Measurements from ENCODE around the gene NOL6.
A peak's percentile ranks its signal among the peaks of the same experiment; 100 is the strongest.

The NOL6 gene

GRCh38 chr9:33453286-33453860 is 20.4 kb downstream of the NOL6 start:
- no peak for DNase-seq (ENCODE audit: low read depth)

- no peak for DNase-seq (ENCODE audit: low read depth)
These were observed 20.9 kb downstream of the NOL6 start for GRCh38 chr9:33452828-33453271.

- DNase-seq (ENCODE audit: low read depth): no peak
These were observed 23.0 kb downstream of the NOL6 start for GRCh38 chr9:33450621-33451146.

GRCh38 chr9:33449715-33450114 is 24.0 kb downstream of the NOL6 start:
- no peak for DNase-seq (ENCODE audit: low read depth)

GRCh38 chr9:33447799-33448553 is 25.7 kb downstream of the NOL6 start:
- DNase-seq (ENCODE audit: low read depth): no peak

- DNase-seq (ENCODE audit: low read depth): peak; percentile 38
These were observed 26.6 kb downstream of the NOL6 start, which contains the start of gene AQP3 for GRCh38 chr9:33446946-33447798. TSS of gene AQP3 (minus strand) at chr9:33447593. CDS start at chr9:33447530, 63 bp downstream.

- DNase-seq (ENCODE audit: low read depth): peak; percentile 19
These were observed 27.3 kb downstream of the NOL6 start for GRCh38 chr9:33446240-33446945.

- no peak for DNase-seq (ENCODE audit: low read depth)
These were observed 28.1 kb downstream of the NOL6 start for GRCh38 chr9:33445389-33446239.

GRCh38 chr9:33443464-33444154 is 30.1 kb downstream of the NOL6 start:
- no peak for DNase-seq (ENCODE audit: low read depth)

- DNase-seq (ENCODE audit: low read depth): no peak
These were observed 30.7 kb downstream of the NOL6 start for GRCh38 chr9:33443047-33443446.

GRCh38 chr9:33442125-33442524 is 31.6 kb downstream of the NOL6 start:
- DNase-seq (ENCODE audit: low read depth): no peak

- DNase-seq (ENCODE audit: low read depth): no peak
These were observed 33.1 kb downstream of the NOL6 start for GRCh38 chr9:33440609-33441008.

GRCh38 chr9:33440204-33440603 is 33.5 kb downstream of the NOL6 start:
- DNase-seq (ENCODE audit: low read depth): no peak

GRCh38 chr9:33439731-33440130 is 34.0 kb downstream of the NOL6 start:
- no peak for DNase-seq (ENCODE audit: low read depth)

GRCh38 chr9:33438926-33439680 is 34.6 kb downstream of the NOL6 start:
- DNase-seq (ENCODE audit: low read depth): no peak

- no peak for DNase-seq (ENCODE audit: low read depth)
These were observed 35.8 kb downstream of the NOL6 start for GRCh38 chr9:33437898-33438297.

- no peak for DNase-seq (ENCODE audit: low read depth)
These were observed 36.5 kb downstream of the NOL6 start for GRCh38 chr9:33437205-33437604.

- no peak for DNase-seq (ENCODE audit: low read depth)
These were observed 37.3 kb downstream of the NOL6 start for GRCh38 chr9:33436445-33436844.

- DNase-seq (ENCODE audit: low read depth): no peak
These were observed 37.9 kb downstream of the NOL6 start for GRCh38 chr9:33435821-33436277.
